H1 (cell line): Measurements from ENCODE around the gene NSFL1C. TPM values are rescaled to one million over a fixed set of nuclear protein-coding genes. Genes with fewer than 3 reads are reported as not detected.
A peak's percentile ranks its signal among the peaks of the same experiment; 100 is the strongest.

Source experiments
- CTCF ChIA-PET: fragments of 300-600 bp; sonication (Branson Sonifier 250); formaldehyde crosslinking; loops from one replicate; lab custom pipeline; 2021; ENCODE audit not compliant: partially characterized antibody; lab: Charles Lee
- POLR2A ChIA-PET: fragments of 300-600 bp; sonication (Branson Sonifier 250); formaldehyde crosslinking; loops from one replicate; lab custom pipeline; 2021; ENCODE audit warnings: inconsistent platforms; ENCODE audit not compliant: partially characterized antibody; lab: Charles Lee
- DNase-seq, 2 experiments: peaks; one replicate each; pipeline versions ENCODE4 v3.0.0 to v3.0.0-alpha.2; 2010 to 2022; ENCODE audit warnings: low spot score in 2 of 2, low read depth in 1 of 2, mixed read lengths in 1 of 2
- FAIRE-seq: peaks from 2 replicates; lab custom pipeline; 2011; peaks lifted over from hg19 to GRCh38; lab: Jason Lieb, UNC
- H2AFZ ChIP-seq: 2 replicates; pipeline ENCODE4 v1.8.1; 2012; ENCODE audit warnings: low read length, inconsistent platforms
- H2AK5ac ChIP-seq: 2 replicates; pipeline ENCODE4 v1.6.1; 2013; ENCODE audit warnings: low read depth, low read length
- H2BK120ac ChIP-seq: replicated peaks from 2 replicates; pipeline ENCODE3; 2013; ENCODE audit warnings: low read depth, low read length, inconsistent platforms
- H2BK12ac ChIP-seq: 2 replicates; pipeline ENCODE4 v1.6.1; 2013; ENCODE audit warnings: low read depth, low read length
- H2BK15ac ChIP-seq: 2 replicates; pipeline ENCODE4 v1.6.1; 2013; ENCODE audit warnings: low read length
- H2BK20ac ChIP-seq: 2 replicates; pipeline ENCODE4 v1.6.1; 2013; ENCODE audit warnings: low read length
- H2BK5ac ChIP-seq: 2 replicates; pipeline ENCODE4 v1.6.1; 2013; ENCODE audit warnings: low read depth, low read length
- H3K14ac ChIP-seq: 2 replicates; pipeline ENCODE4 v1.6.1; 2013; ENCODE audit warnings: inconsistent platforms; ENCODE audit not compliant: insufficient read length
- H3K18ac ChIP-seq: 2 replicates; pipeline ENCODE4 v1.6.1; 2013; ENCODE audit warnings: low read length; ENCODE audit errors: extremely low read depth
- H3K23ac ChIP-seq: 2 replicates; pipeline ENCODE4 v1.6.1; 2013; ENCODE audit warnings: inconsistent platforms; ENCODE audit not compliant: insufficient read length
- H3K23me2 ChIP-seq: 2 replicates; pipeline ENCODE4 v1.6.1; 2013; ENCODE audit warnings: low read depth, low read length
- H3K27ac ChIP-seq: 2 replicates; pipeline ENCODE4 v1.6.1; 2011; ENCODE audit warnings: low read depth, low read length, inconsistent platforms
- H3K27me3 ChIP-seq, 4 experiments: replicated peaks in 1 of 4; 1 replicate in 1 of 4; 2 replicates in 3 of 4; pipeline versions ENCODE4 v1.6.1 to v1.8.1; 2011 to 2013; ENCODE audit warnings: low read length in 3 of 4, mild to moderate bottlenecking in 3 of 4, inconsistent platforms in 2 of 4, mixed read lengths in 2 of 4, moderate library complexity in 1 of 4; ENCODE audit not compliant: control insufficient read depth in 3 of 4, insufficient read depth in 3 of 4; ENCODE audit errors: extremely low read depth in 1 of 4
- H3K36me3 ChIP-seq, 4 experiments: 2 replicates each; pipeline versions ENCODE4 v1.6.1 to v1.8.1; 2011 to 2013; ENCODE audit warnings: mild to moderate bottlenecking in 4 of 4, low read length in 3 of 4, moderate library complexity in 2 of 4, control low read depth in 1 of 4, inconsistent platforms in 1 of 4; ENCODE audit not compliant: insufficient read depth in 4 of 4, control insufficient read depth in 2 of 4
- H3K4ac ChIP-seq: replicated peaks from 2 replicates; pipeline ENCODE3; 2013; ENCODE audit warnings: low read length, low read depth, mixed read lengths, inconsistent platforms; ENCODE audit not compliant: insufficient read length
- H3K4me1 ChIP-seq, 4 experiments: replicated peaks in 1 of 4; 1 replicate in 1 of 4; 2 replicates in 3 of 4; pipeline versions ENCODE4 v1.6.1 to v1.8.1; 2011 to 2013; ENCODE audit warnings: low read length in 3 of 4, inconsistent platforms in 2 of 4, mixed read lengths in 1 of 4; ENCODE audit not compliant: insufficient read depth in 4 of 4, control insufficient read depth in 3 of 4
- H3K4me2 ChIP-seq, 2 experiments: 2 replicates each; pipeline versions ENCODE4 v1.6.1 to v1.8.1; 2011 to 2013; ENCODE audit warnings: low read depth in 2 of 2, low read length in 2 of 2, control low read depth in 1 of 2, inconsistent platforms in 1 of 2, mild to moderate bottlenecking in 1 of 2; ENCODE audit not compliant: insufficient read depth in 1 of 2
- H3K4me3 ChIP-seq, 4 experiments: fragments of 200-600, 300-600 bp in 1 of 4; sonication (generic), shearing (Covaris generic), sonication (Bioruptor Twin) in 1 of 4; 2 replicates each; pipeline versions ENCODE4 v1.5.1 to v1.8.1; 2011 to 2016; ENCODE audit warnings: low read length in 4 of 4, low read depth in 3 of 4, control low read depth in 2 of 4, inconsistent platforms in 2 of 4, mild to moderate bottlenecking in 2 of 4, mixed read lengths in 1 of 4, moderate library complexity in 1 of 4; ENCODE audit not compliant: insufficient read depth in 2 of 4; ENCODE audit errors: extremely low read depth in 1 of 4
- H3K56ac ChIP-seq: replicated peaks from 2 replicates; pipeline ENCODE3; 2013; ENCODE audit warnings: low read depth, mild to moderate bottlenecking, mixed read lengths, low read length, inconsistent platforms; ENCODE audit not compliant: insufficient read length
- H3K79me1 ChIP-seq: 2 replicates; pipeline ENCODE4 v1.6.1; 2013; ENCODE audit warnings: low read depth, low read length, control low read depth
- H3K79me2 ChIP-seq, 2 experiments: 2 replicates each; pipeline versions ENCODE4 v1.6.1 to v1.8.1; 2012 to 2013; ENCODE audit warnings: low read length in 2 of 2, mild to moderate bottlenecking in 2 of 2, inconsistent platforms in 1 of 2; ENCODE audit not compliant: insufficient read depth in 2 of 2, control insufficient read depth in 1 of 2
- H3K9ac ChIP-seq, 4 experiments: replicated peaks in 1 of 4; 1 replicate in 1 of 4; 2 replicates in 3 of 4; pipeline versions ENCODE4 v1.6.1 to v1.8.1; 2011 to 2013; ENCODE audit warnings: low read depth in 3 of 4, low read length in 3 of 4, control low read depth in 2 of 4, mild to moderate bottlenecking in 2 of 4, moderate library complexity in 2 of 4, inconsistent platforms in 1 of 4; ENCODE audit errors: extremely low read depth in 1 of 4
- H3K9me3 ChIP-seq, 2 experiments: 2 replicates each; pipeline versions ENCODE4 v1.6.1 to v1.8.1; 2012 to 2013; ENCODE audit warnings: mild to moderate bottlenecking in 2 of 2, moderate library complexity in 2 of 2, control low read depth in 1 of 2, inconsistent platforms in 1 of 2, low read depth in 1 of 2, low read length in 1 of 2, mixed read lengths in 1 of 2; ENCODE audit not compliant: insufficient read depth in 2 of 2
- H4K20me1 ChIP-seq, 2 experiments: replicated peaks in 1 of 2; 2 replicates each; pipeline versions ENCODE3 to v1.8.1; 2011 to 2013; ENCODE audit warnings: inconsistent platforms in 2 of 2, low read length in 2 of 2, mild to moderate bottlenecking in 1 of 2; ENCODE audit not compliant: insufficient read depth in 2 of 2, control insufficient read depth in 1 of 2
- H4K5ac ChIP-seq: 2 replicates; pipeline ENCODE4 v1.6.1; 2013; ENCODE audit warnings: low read length, low read depth, mixed read lengths, inconsistent platforms; ENCODE audit not compliant: insufficient read length
- H4K8ac ChIP-seq: 2 replicates; pipeline ENCODE4 v1.8.0; 2013; ENCODE audit warnings: mild to moderate bottlenecking, moderate library complexity, low read length, inconsistent platforms; ENCODE audit not compliant: insufficient read depth; ENCODE audit errors: extremely low read depth
- H4K91ac ChIP-seq: replicated peaks from 2 replicates; pipeline ENCODE3; 2013; ENCODE audit warnings: low read length, mixed read lengths, inconsistent platforms; ENCODE audit not compliant: insufficient read length
- ATF3 ChIP-seq: IDR thresholded peaks from 2 replicates; pipeline ENCODE4 v1.6.1; 2011; ENCODE audit warnings: low read depth, mild to moderate bottlenecking, low read length; ENCODE audit not compliant: insufficient read depth
- CBX5 ChIP-seq: fragments of 300-800, 300-1000 bp; sonication (generic); IDR thresholded peaks from 2 replicates; pipeline ENCODE4 v1.7.1; 2016; ENCODE audit warnings: antibody characterized with exemption, low read length, low read depth
- GABPA ChIP-seq: IDR thresholded peaks from 2 replicates; pipeline ENCODE4 v1.6.1; 2011; ENCODE audit warnings: mild to moderate bottlenecking, low read length, moderate library complexity, borderline replicate concordance; ENCODE audit not compliant: insufficient read depth
- HDAC2 ChIP-seq, 2 experiments: fragments of 300-600 bp in 1 of 2; sonication (generic) in 1 of 2; IDR thresholded peaks; 2 replicates each; pipeline ENCODE4 v1.6.1; 2011 to 2012; ENCODE audit warnings: low read depth in 2 of 2, low read length in 2 of 2, mild to moderate bottlenecking in 2 of 2, moderate library complexity in 2 of 2, borderline replicate concordance in 1 of 2, inconsistent platforms in 1 of 2
- SIN3A ChIP-seq, 2 experiments: IDR thresholded peaks in 1 of 2; conservative IDR thresholded peaks in 1 of 2; 2 replicates each; pipeline ENCODE4 v1.6.1; 2011 to 2012; ENCODE audit warnings: low read length in 2 of 2, improper control_type of control experiment in 1 of 2, low read depth in 1 of 2, mild to moderate bottlenecking in 1 of 2
- SP2 ChIP-seq: IDR thresholded peaks from 2 replicates; pipeline ENCODE4 v1.6.1; 2012; ENCODE audit warnings: mild to moderate bottlenecking, low read length, inconsistent platforms
- SRF ChIP-seq: IDR thresholded peaks from 2 replicates; pipeline ENCODE4 v1.6.1; 2011; ENCODE audit warnings: mild to moderate bottlenecking, low read depth, low read length, moderate library complexity
- TAF1 ChIP-seq: IDR thresholded peaks from 2 replicates; pipeline ENCODE4 v1.6.1; 2011; ENCODE audit warnings: mild to moderate bottlenecking, low read depth, low read length
- WGBS, 2 experiments: shearing (Covaris generic) in 1 of 2; methylation state at CpG; one replicate each; pipeline versions ENCODE4 v1.1.6 to v1.1.7; 2013 to 2015; ENCODE audit warnings: low lambda C conversion rate in 2 of 2, mixed read lengths in 2 of 2, inconsistent platforms in 1 of 2, low coverage in 1 of 2, missing lambda C conversion rate in 1 of 2; ENCODE audit not compliant: insufficient replicate concordance in 2 of 2, insufficient coverage in 1 of 2, insufficient read length in 1 of 2; ENCODE audit errors: extremely low coverage in 1 of 2, missing lambda C conversion rate in 1 of 2; 5-methylcytosine and 5-hydroxymethylcytosine counted together
- polyA plus RNA-seq, 7 experiments: library from polyadenylated mRNA; depleted of rRNA in 3 of 7; stranded (reverse) in 5 of 7; unstranded in 2 of 7; fragments of >200 nt in 5 of 7; fragments of 200-250 nt in 2 of 7; gene quantifications; 1 replicate in 5 of 7; 2 replicates in 1 of 7; 4 replicates in 1 of 7; pipeline versions ENCODE4 v1.2.1 to v1.2.3, GENCODE V29; 2011 to 2013; ENCODE audit warnings: missing spikeins in 2 of 7, mixed read lengths in 2 of 7
- total RNA-seq: library from RNA; stranded (reverse); fragmentation: NEBNext Ultra II Directional; extraction: Animal tissue kit (Norgen Biotek cat#: 25700); gene quantifications from 2 replicates; pipeline ENCODE4 v1.2.1, GENCODE V29; 2021

Gene NSFL1C
- total and polyA plus RNA-seq, 2 of the 8 experiments (the other 6 are each of a cell fraction or from before 2014, with no cell fraction given) = 21.6 to 98.0 TPM

- ChIA-PET POLR2A (interaction anchor here (2.7 kb wide), 1 partner anchor 9 kb away, joined by 7 read pairs; no protein-coding TSS in a partner anchor), CTCF (interaction anchor here (0.9 to 4.5 kb wide), 7 partner anchors 12 to 49 kb away, joined by 3 to 31 read pairs (median 5); partner anchors contain the start of gene NSFL1C)
- Histone ChIP-seq H4K20me1 (no peaks in the 10 kb centered on the region), H2BK5ac (no peak within 1 kb of the TSS), H3K14ac (no peak within 1 kb of the TSS), H3K56ac (no peak within 1 kb of the TSS), H3K27ac (no peak within 1 kb of the TSS), H2AK5ac (no peak within 1 kb of the TSS), H2BK20ac (no peak within 1 kb of the TSS), H4K8ac (no peak within 1 kb of the TSS), H4K91ac (no peak within 1 kb of the TSS), H3K18ac (no peak within 1 kb of the TSS), H3K36me3 (no peaks in the 10 kb centered on the region), H3K4me3 (no peak within 1 kb of the TSS), H2BK12ac (no peak within 1 kb of the TSS), H3K4ac (no peak within 1 kb of the TSS), H3K9ac (no peak within 1 kb of the TSS), H3K27me3 (peaks cover 0 to 4% (median 1%) of the 10 kb centered on the region in 4 experiments; a peak in 2 of 7 replicates), H3K23me2 (no peaks in the 10 kb centered on the region), H2BK15ac (no peak within 1 kb of the TSS), H3K9me3 (no peaks in the 10 kb centered on the region), H2AFZ (0 out of 2 replicates have a peak within 1 kb of the TSS, but pooled peaks have one; percentile 71), H3K4me2 (no peak within 1 kb of the TSS), H4K5ac (no peak within 1 kb of the TSS), H3K4me1 (no peaks in the 10 kb centered on the region), H3K23ac (no peak within 1 kb of the TSS), H3K79me1 (no peaks in the 10 kb centered on the region), H2BK120ac (no peak within 1 kb of the TSS), H3K79me2 (no peaks in the 10 kb centered on the region)
- 77% methylated on average over 11 of the region's 11 CpGs; no CpG with 5 or more reads in 1 of the 2 experiments for WGBS, 2 experiments
- FAIRE-seq (no peak), DNase-seq (no peak)
- TF ChIP-seq SIN3A (conservative IDR thresholded peaks at IDR 0.05 in 1 of 2, IDR thresholded peaks at IDR 0.05 in 1 of 2; ENCODE audit: low read depth in 1 of 2, low read length in 2 of 2) (no peak), SP2 (no peak), SRF (no peak), TAF1 (no peak), GABPA (no peak), ATF3 (no peak), HDAC2 (IDR thresholded peaks at IDR 0.05; ENCODE audit: borderline replicate concordance in 1 of 2, low read depth in 2 of 2, low read length in 2 of 2) (no peak), CBX5 (no peak)
Observed at GRCh38 chr20:1491281-1491840, 24.7 kb upstream of the NSFL1C start, which contains the start of gene SIRPB2. TSS of gene SIRPB2 (minus strand) at chr20:1491420. CDS start at chr20:1491359, 61 bp downstream.
